ENCODE results near the gene GRAP2.

DNA sequence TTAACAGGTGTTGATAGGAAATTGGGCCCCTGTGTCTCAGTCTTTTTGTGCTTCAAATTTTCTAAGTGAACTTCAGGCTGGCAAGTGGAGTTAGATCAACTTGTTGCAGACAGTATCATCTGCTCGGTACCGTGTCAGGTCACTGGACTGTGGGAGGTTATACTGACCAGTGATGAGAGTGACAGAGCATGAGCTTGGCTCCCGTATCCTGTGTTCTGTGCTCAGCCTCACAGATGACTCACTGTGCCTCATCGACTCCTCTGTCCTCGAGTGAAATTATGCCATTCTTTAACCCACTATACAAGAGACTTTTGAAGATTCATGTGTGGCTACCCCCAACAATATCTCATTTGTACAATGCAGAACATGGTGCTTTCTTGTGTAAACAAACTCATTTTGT lies 7.9 kb downstream of the GRAP2 start:
- TF ChIP-seq MED1 (CRISPR knock-in tag; IDR thresholded peaks at IDR 0.05; ENCODE audit: borderline replicate concordance) (no peak), POLR2AphosphoS5 (IDR thresholded peaks at IDR 0.05; ENCODE audit: control insufficient read depth, insufficient read depth, low read depth, low read length) (no peak), RFX5 (IDR thresholded peaks at IDR 0.05; ENCODE audit: low read depth, low read length) (no peak), HLTF (IDR thresholded peaks at IDR 0.05) (no peak), TRIM24 (IDR thresholded peaks at IDR 0.05) (no peak), EZH2 (IDR thresholded peaks at IDR 0.05; ENCODE audit: borderline replicate concordance, low read depth, low read length) (no peak), POLR2A (conservative IDR thresholded peaks at IDR 0.05) (no peak), ZNF282 (CRISPR knock-in tag; IDR thresholded peaks at IDR 0.05) (no peak), ZNF589 (CRISPR knock-in tag; IDR thresholded peaks at IDR 0.05; ENCODE audit: low read depth) (no peak), CTCF (IDR thresholded peaks at IDR 0.05 in 2 of 3, conservative IDR thresholded peaks at IDR 0.05 in 1 of 3; ENCODE audit: insufficient read depth in 2 of 3, low read depth in 1 of 3, low read length in 3 of 3) (no peak)
- TF ChIP-seq, protein P1, sequence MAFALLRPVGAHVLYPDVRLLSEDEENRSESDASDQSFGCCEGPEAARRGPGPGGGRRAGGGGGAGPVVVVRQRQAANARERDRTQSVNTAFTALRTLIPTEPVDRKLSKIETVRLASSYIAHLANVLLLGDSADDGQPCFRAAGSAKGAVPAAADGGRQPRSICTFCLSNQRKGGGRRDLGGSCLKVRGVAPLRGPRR (CRISPR knock-in tag; IDR thresholded peaks at IDR 0.05) = no peak
- TF ChIP-seq, protein P2, sequence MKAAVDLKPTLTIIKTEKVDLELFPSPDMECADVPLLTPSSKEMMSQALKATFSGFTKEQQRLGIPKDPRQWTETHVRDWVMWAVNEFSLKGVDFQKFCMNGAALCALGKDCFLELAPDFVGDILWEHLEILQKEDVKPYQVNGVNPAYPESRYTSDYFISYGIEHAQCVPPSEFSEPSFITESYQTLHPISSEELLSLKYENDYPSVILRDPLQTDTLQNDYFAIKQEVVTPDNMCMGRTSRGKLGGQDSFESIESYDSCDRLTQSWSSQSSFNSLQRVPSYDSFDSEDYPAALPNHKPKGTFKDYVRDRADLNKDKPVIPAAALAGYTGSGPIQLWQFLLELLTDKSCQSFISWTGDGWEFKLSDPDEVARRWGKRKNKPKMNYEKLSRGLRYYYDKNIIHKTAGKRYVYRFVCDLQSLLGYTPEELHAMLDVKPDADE (conservative IDR thresholded peaks at IDR 0.05; ENCODE audit: control insufficient read depth, low read depth, low read length) = no peak
- TF ChIP-seq, protein P3, sequence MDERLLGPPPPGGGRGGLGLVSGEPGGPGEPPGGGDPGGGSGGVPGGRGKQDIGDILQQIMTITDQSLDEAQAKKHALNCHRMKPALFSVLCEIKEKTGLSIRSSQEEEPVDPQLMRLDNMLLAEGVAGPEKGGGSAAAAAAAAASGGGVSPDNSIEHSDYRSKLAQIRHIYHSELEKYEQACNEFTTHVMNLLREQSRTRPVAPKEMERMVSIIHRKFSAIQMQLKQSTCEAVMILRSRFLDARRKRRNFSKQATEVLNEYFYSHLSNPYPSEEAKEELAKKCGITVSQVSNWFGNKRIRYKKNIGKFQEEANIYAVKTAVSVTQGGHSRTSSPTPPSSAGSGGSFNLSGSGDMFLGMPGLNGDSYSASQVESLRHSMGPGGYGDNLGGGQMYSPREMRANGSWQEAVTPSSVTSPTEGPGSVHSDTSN (CRISPR knock-in tag; IDR thresholded peaks at IDR 0.05; ENCODE audit: low read depth) = no peak
- TF ChIP-seq, protein P3 (tag; conservative IDR thresholded peaks at IDR 0.05; ENCODE audit: low read depth) = no peak

All from K562 (cell line).